NCI-H2081 (cell line): Measurements from ENCODE around the gene MYMK.

ENCODE experiments used
- DNase-seq, 2 experiments: peaks; one replicate each; lab custom pipeline; 2025; lab: John Stamatoyannopoulos, UW

The MYMK gene

GRCh38 chr9:133535306-133535877, 10.6 kb upstream of the MYMK start:
- DNase-seq, result no peak

DNA sequence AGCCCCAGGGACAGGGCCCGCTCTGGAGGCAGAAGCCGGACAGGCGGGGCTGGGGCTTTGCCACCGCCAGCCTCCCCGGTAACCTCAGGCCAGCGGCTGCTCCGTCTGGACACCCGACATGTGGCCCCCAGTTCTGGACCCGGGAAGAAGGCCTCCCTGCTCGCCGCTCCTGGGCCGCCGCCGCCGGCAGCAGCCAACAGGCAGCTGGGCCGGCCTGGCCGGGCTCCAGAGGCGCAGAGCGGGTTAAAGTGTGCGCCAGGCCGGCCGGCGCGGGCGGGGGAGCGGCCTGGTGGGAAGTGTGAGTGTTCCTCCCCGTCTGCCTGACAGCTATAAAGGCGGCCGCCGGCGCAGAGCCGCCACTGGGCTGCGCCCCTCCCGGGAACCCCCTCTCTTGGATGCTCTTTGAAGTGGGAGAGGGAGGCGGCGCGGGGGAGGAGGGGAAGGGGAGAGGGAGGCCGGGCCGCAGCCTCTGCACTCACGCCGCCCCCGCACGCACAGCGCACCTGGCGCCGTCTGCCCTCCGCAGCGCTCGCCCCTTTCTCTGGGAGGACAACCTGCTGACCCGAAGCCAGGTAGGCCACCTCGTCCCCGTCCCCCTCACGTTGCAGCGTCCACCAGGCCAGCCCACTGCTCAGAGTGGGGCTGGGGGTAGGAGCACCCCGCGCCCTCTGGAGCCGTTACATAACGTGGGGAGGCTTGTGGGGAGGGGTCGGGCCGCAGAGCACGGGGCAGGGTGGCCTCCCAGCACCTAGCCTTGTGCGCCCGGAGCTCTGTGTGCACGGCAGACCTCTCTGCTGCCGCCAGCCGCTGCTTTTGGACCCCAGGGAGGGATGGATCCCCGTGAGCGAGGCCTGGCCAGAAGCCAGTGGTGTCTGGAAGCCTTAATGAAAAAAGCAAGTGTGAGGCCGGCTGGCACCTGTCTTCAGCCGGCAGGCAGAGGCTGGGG, 9.9 kb upstream of the MYMK start, which contains the start of gene ADAMTSL2:
Gene ADAMTSL2, plus strand, starts transcription at position 359 of the 946 bp plus-strand sequence. CDS start 2,009 bp downstream, outside the sequence.
- peak; percentile 68 to 87 for DNase-seq

- DNase-seq, result no peak
These were observed 9.1 kb upstream of the MYMK start for GRCh38 chr9:133533857-133534256.

- peak; percentile 74 to 83 for DNase-seq
These were observed 8.3 kb upstream of the MYMK start for GRCh38 chr9:133532937-133533668.

DNA sequence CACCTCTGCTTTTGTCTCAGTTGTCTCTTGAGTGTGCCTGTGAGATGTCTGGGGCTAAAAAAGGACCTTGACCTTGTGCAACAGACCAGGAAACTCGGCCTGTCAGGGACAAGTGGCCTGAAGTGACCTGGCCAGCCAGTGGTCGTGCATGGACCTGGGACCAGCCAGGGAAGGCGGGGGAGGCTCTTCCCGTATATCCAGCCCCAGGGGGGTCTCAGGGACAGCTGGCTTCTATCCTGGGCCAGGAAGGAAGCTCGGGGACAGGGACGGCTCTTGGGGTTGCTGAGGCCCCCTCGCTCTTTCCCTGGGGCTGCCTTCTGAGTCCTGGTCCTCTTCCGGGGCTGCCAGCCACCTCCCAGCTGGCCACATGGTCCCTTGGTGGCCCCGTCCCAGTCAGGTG, 6.5 kb upstream of the MYMK start:
- no peak for DNase-seq

DNA sequence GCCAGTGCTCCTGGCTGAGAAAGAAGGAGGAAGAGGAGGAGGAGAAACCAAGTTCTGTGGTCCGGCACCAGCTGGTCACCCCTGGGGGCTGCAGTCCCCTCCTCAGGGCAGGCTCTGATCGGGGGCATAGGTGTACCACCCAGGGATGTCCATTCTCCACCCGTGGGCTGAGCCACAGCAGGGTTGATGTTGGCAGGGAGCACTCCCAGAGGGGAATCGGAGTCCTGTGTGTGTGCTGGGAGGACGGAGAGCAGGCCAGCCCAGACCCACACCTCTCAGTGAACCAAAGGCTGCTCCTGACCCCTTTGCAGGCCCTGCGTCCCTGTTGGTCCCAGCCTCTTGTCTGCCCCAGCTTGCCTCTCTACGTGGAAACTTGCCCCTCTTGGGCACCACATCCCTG, 5.1 kb upstream of the MYMK start:
- DNase-seq, result no peak

- no peak for DNase-seq
These were observed 4.7 kb upstream of the MYMK start for GRCh38 chr9:133529457-133529856.

GRCh38 chr9:133528876-133529241, 4.1 kb upstream of the MYMK start:
- peak in 1 of 2 experiments; percentile 40 for DNase-seq

DNA sequence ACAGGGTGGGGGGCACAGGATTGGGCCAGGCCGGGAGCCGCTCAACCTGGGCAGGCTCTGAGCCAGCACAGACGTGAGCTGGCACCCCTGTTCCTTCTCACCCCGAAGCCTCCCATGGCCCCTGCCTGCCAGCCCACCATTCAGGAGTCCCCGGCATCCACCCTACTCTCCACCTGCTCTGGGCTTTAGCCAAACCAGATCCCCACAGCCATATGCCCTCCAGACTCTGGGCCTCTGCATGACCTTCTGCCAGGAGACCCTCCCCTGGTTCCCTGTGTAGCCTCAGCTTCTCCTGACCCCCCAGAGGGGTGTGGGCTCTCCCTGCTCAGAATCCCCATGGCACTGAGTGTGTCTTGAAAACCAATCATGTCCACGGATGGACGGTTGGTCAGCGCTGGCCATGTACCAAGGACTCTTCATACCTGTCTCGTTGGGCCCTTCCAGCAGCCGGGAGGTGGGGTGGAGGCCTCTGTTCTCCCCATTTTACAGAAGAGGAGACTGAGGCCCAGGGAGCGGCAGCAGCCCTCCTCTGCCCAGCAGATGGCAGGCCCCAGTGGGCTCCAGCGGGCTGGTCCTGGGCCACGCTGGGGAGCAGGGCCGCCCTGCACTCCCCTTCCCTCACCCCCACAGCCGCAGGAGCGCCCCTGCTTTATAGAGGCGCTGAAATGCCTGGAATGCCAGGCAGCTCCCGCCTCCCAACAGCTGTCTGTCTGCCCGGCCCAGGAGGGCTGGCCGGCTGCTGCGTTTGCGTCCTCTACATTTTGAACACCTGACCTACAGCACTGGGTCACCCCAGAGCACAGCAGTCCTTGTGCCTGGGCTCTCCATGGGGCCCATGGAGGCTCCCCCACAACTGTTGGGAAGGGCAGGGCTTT, 3.5 kb upstream of the MYMK start:
- no peak for DNase-seq

DNA sequence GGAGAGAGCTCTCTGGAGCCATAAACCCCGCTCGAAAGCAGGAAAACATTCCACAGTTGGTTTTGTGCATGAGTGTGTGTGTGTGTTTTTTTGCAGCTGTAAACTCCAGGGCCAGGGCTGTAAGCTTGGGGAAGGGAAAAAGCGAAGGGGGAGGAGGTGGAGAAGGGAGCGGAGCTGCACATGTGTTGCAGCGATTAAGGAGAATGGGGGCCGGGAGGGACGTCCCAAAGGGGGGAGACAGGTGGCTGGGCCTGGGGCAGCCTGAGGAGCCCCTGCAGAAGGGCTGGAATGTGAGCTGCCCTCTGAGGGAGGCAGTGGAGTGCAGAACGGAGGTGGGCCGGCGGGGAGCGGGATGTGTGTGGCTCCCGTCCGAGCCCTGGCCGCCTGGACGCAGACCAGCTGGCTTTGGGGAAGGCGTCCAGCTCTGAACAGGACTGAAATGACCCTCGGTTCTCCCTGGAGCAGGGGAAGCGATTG, 2.7 kb upstream of the MYMK start:
- DNase-seq, result no peak

- peak in 1 of 2 experiments; percentile 60 for DNase-seq
These were observed 2.1 kb upstream of the MYMK start for GRCh38 chr9:133526721-133527321.

DNA sequence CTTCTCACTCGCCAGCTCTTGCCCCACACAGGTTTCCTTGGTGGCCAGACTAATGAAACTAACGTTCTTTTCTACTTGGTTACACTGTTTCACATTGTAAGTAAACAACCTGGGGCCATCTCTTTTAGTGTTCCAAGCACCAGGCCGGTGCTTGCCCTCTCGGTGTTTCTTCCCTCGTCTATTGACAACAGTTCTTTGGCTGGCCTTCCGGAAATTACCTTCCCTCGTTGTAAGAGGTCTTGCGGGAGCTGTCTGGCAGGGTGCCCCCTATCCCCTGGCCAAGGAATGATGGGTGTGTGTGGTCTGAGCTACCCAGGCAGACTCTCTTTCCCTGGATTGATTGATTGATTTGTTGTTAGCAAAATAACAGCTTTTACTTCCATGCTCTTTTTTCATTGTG, 918 bp upstream of the MYMK start:
- DNase-seq, result peak in 1 of 2 experiments; percentile 11

DNA sequence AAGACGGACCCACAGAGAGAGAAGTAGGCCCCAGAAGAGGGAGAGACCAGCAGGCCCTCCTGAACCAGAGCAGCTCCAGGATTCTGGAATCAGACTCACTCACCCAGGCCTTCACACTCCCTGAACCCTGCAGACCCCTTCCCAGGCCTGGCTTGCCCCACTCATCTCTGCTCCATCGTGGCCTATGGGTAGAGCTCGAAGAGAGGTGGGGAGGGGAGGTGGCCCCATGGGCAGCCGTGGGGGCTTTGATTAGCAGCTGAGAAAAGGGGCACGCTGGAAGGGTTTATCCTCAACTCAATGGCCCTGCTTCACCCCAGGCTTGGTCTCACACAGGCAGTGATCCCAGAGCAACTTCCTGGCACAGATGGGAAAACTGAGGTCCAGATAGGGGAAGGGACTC, 613 bp downstream of the MYMK start:
- DNase-seq, result no peak

- DNase-seq, result no peak
These were observed 1.7 kb downstream of the MYMK start for GRCh38 chr9:133523106-133523505.

DNA sequence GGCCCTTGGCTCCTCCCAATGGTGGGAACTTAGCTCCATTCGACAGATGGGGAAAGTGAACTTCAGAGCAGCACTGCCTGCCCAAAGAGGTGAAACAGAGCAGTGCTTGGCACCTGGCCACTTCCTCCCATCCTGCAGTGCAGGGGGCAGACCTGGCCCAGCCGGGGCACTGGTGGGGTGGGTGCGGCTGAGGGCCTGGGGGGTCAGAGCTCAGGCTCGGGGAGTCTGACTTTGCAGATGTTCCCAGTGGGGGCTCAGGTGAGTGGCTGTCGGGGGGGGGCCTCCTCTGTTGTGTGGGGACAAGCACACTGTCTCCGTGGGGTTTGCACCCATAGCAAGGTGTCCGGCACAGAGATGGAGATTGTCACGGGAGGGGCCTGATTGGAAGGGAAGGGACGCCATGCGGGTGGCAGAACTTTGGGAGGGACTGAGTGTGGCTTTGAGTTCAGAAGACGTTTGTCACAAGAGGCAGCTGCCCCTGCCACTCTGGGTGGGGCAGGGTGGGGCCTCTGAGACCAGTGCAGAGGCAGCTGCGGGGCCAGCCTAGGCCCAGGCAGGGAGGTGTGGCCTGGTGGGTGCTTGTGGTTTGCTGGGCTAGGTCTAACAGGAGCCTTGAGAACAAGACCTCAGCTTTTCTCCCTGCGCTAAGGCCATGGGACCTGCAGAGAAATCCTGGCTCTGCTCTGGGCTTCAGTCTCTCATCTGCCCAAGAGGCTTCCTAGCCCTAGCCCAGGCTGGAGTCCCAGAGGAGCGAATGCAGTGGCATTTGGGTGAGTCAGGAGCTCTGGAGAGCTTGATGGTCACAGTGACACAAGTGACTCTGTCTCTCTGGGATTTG, 2.5 kb downstream of the MYMK start:
- DNase-seq, result no peak

DNA sequence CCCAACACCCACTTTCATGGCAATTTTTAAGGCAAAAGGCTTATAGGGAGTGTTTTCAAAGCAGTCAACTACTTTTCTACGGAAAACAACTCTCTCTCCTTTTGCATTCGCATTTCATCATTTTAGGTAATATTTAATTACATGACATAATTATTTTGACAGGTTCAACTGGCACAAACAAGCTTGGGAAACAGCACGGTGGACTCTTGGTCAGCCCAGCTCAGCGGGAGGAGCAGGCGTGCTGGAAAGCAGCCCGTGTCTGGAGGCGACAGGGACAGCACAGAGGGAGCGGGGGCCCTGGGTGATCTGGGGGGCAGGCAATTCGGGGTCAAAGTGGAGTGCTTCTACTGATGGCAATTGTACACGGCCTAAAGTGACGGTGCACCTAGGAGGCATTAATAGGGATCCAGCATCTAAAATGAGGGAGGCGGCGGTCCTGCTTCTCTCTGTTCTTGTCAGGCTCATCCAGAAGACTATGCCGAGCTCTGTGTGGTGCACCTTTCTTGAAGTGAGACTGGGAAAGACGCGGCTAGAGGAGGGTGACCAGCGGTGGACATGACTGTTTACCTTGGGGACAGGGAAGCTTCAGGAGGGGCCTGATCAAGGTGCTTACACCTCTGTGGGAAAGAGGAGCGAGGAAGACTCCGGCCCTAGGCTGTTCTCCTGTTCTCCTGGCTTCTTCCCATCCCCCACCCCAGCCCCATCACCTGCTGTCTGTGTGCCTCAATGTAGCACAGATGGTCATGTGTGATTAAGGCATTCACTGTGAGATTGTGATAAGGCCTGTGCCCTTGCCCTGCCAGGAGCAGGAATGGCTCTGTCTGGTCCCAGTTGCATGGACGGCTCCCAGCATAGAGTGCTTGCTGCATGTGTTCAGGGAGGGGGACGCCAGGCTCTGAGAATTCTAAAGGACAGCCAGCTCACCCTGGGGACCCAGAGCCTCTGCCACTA, 3.4 kb downstream of the MYMK start:
- DNase-seq, result no peak

DNA sequence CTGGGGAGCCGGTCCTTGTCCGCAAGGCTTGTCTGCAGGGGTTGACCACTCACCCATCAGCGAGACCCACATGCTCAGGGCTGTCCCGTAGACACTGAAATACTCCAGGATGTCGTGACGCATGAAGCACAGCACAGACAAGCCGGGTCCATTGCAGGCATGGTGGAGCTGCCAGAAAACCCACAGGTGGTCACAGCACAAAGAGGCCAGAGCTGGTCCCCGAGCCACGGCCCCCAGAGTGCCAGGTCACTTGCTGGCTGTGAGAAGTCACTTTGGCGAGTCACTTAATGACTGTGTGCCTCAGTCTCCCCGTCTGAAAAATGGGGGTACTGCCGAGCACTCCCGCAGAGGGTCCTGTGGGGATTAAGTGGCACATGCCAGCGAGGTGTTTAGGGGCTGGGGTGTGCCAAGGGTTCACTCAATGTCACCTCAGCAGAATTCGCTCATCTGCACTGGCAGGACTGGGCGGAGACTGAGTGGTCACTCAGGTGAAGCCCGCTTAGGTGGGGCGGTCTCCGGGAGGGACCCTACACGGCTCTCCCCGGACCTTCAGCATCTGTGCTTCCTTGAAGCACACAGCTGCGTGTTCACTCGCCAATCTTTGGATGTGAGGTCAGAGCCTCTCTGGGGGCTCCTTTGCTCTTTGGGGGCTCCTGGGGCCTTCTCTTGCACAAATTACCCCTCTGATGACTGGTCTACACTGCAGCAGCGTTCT, 4.5 kb downstream of the MYMK start:
- DNase-seq, result no peak

- DNase-seq, result no peak
These were observed 5.1 kb downstream of the MYMK start for GRCh38 chr9:133519693-133520092.
